Measurements from ENCODE around the gene SLC35F3. TPM values are rescaled to one million over a fixed set of nuclear protein-coding genes. Genes with fewer than 3 reads are reported as not detected.

SLC35F3 gene
- total RNA-seq, 6 experiments from 2014 or later = 0.26 to 0.58 (median 0.46) TPM

GRCh38 chr1:234229581-234230387, 325.3 kb downstream of the SLC35F3 start:
- DNase-seq = no peak
- Mint-ChIP-seq H3K27ac (no peak overlapping the region), H3K4me3 (no peak overlapping the region), H3K27me3 (ENCODE audit: insufficient read depth) (no peaks in the 10 kb centered on the region), H3K9me3 (peaks cover 9% of the 10 kb centered on the region; the same call in 1 of the 2 replicates), H3K4me1 (ENCODE audit: low read depth) (no peaks in the 10 kb centered on the region), H3K36me3 (ENCODE audit: low read depth) (no peaks in the 10 kb centered on the region)
- TF ChIP-seq, protein P1, sequence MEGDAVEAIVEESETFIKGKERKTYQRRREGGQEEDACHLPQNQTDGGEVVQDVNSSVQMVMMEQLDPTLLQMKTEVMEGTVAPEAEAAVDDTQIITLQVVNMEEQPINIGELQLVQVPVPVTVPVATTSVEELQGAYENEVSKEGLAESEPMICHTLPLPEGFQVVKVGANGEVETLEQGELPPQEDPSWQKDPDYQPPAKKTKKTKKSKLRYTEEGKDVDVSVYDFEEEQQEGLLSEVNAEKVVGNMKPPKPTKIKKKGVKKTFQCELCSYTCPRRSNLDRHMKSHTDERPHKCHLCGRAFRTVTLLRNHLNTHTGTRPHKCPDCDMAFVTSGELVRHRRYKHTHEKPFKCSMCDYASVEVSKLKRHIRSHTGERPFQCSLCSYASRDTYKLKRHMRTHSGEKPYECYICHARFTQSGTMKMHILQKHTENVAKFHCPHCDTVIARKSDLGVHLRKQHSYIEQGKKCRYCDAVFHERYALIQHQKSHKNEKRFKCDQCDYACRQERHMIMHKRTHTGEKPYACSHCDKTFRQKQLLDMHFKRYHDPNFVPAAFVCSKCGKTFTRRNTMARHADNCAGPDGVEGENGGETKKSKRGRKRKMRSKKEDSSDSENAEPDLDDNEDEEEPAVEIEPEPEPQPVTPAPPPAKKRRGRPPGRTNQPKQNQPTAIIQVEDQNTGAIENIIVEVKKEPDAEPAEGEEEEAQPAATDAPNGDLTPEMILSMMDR (IDR thresholded peaks at IDR 0.05) = no peak

GRCh38 chr1:234230414-234230862, 326.0 kb downstream of the SLC35F3 start:
- no peaks in the 10 kb centered on the region for H3K36me3 Mint-ChIP-seq (ENCODE audit: low read depth)
- no peak overlapping the region for H3K4me3 Mint-ChIP-seq
- H3K4me1 Mint-ChIP-seq (ENCODE audit: low read depth) = no peaks in the 10 kb centered on the region
- no peak for DNase-seq
- TF ChIP-seq, protein P1 (IDR thresholded peaks at IDR 0.05) = no peak
- no peak overlapping the region for H3K27ac Mint-ChIP-seq
- H3K27me3 Mint-ChIP-seq (ENCODE audit: insufficient read depth) = no peaks in the 10 kb centered on the region
- peaks cover 9% of the 10 kb centered on the region; the same call in 1 of the 2 replicates for H3K9me3 Mint-ChIP-seq

- no peak for DNase-seq
- H3K27ac Mint-ChIP-seq = no peak overlapping the region
- H3K9me3 Mint-ChIP-seq = peaks cover 12% of the 10 kb centered on the region; the same call in 1 of the 2 replicates
- TF ChIP-seq, protein P1 (IDR thresholded peaks at IDR 0.05) = peak; percentile 27; the same call in 1 of the 2 replicates
- H3K4me3 Mint-ChIP-seq = no peak overlapping the region
- H3K4me1 Mint-ChIP-seq (ENCODE audit: low read depth) = no peaks in the 10 kb centered on the region
- H3K27me3 Mint-ChIP-seq (ENCODE audit: insufficient read depth) = peaks cover 1% of the 10 kb centered on the region; the same call in 1 of the 2 replicates
- no peaks in the 10 kb centered on the region for H3K36me3 Mint-ChIP-seq (ENCODE audit: low read depth)
Measured at GRCh38 chr1:234231061-234231892, 326.8 kb downstream of the SLC35F3 start.

DNA sequence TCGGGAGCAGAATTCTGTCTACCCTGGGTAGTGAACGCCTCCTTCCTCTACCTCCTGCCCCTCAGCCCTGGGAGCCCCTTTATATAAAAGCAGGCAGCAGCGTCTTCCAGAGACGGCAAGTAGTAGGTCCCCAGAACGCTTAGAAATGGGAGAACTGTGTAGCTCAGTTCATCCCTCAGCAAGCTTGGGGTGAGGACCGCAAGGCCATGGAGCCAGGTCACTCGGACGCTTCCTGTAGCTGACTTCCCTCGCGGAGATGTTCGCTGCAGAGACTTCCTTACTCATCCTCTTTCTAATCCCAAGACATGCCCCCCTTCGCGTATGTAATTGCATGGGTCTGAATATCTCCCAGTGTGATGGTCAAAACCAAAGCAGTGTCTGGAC, 327.4 kb downstream of the SLC35F3 start:
- H3K36me3 Mint-ChIP-seq (ENCODE audit: low read depth) = no peaks in the 10 kb centered on the region
- H3K4me1 Mint-ChIP-seq (ENCODE audit: low read depth) = no peaks in the 10 kb centered on the region
- H3K4me3 Mint-ChIP-seq = no peak overlapping the region
- H3K27me3 Mint-ChIP-seq (ENCODE audit: insufficient read depth) = peaks cover 1% of the 10 kb centered on the region; the same call in 1 of the 2 replicates
- DNase-seq = no peak
- H3K27ac Mint-ChIP-seq = no peak overlapping the region
- H3K9me3 Mint-ChIP-seq = peaks cover 12% of the 10 kb centered on the region; the same call in 1 of the 2 replicates
- TF ChIP-seq, protein P1 (IDR thresholded peaks at IDR 0.05) = no peak

GRCh38 chr1:234234199-234234598, 329.7 kb downstream of the SLC35F3 start:
- H3K36me3 Mint-ChIP-seq (ENCODE audit: low read depth) = no peaks in the 10 kb centered on the region
- no peak overlapping the region for H3K4me3 Mint-ChIP-seq
- TF ChIP-seq, protein P1 (IDR thresholded peaks at IDR 0.05) = no peak
- peaks cover 12% of the 10 kb centered on the region; the same call in 1 of the 2 replicates for H3K9me3 Mint-ChIP-seq
- H3K27me3 Mint-ChIP-seq (ENCODE audit: insufficient read depth) = peaks cover 1% of the 10 kb centered on the region; the same call in 1 of the 2 replicates
- H3K27ac Mint-ChIP-seq = no peak overlapping the region
- H3K4me1 Mint-ChIP-seq (ENCODE audit: low read depth) = no peaks in the 10 kb centered on the region
- no peak for DNase-seq
